ENCODE measurements around the gene ZNF775. TPM values are rescaled to one million over a fixed set of nuclear protein-coding genes. Genes with fewer than 3 reads are reported as not detected.

The ZNF775 gene
- polyA plus RNA-seq, 1 donor (not counting 4 experiments of a cell fraction or from before 2014, with no cell fraction given) = 1.0 TPM

DNA sequence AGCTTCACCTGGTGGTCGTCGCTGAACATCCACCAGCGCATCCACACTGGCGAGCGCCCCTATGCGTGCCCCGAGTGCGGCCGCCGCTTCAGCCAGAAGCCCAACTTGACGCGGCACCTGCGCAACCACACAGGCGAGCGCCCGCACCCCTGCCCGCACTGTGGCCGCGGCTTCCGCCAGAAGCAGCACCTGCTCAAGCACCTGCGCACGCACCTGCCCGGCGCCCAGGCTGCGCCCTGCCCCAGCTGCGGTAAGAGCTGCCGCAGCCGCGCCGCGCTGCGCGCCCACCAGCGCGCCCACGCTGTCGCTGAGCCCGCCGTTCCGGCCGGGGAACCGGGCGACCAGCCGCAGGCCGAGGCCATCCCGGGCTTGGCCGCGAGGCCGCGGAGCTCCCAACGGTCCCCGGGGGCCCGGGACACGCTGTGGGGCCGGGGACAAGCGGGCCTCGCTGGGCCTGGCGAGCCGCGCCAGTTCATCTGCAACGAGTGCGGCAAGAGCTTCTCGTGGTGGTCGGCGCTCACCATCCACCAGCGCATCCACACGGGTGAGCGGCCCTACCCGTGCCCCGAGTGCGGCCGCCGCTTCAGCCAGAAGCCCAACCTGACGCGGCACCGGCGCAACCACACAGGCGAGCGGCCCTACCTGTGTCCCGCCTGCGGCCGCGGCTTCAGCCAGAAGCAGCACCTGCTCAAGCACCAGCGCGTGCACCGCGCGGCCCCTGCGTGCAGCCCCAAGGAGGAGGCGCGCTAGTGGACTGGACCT, 18.4 kb downstream of the ZNF775 start:
- no peak overlapping the region for H3K9ac ChIP-seq (ENCODE audit: control insufficient read depth, extremely low read depth, insufficient read depth, low read length)
- no peaks in the 10 kb centered on the region for H3K27me3 ChIP-seq (ENCODE audit: control insufficient read depth, extremely low read depth, insufficient read depth, low read length)
- no peaks in the 10 kb centered on the region for H3K36me3 ChIP-seq (ENCODE audit: control insufficient read depth in 2 of 2, extremely low read depth in 1 of 2, insufficient read depth in 2 of 2, low read length in 2 of 2)
- H2AFZ ChIP-seq (ENCODE audit: control insufficient read depth, low read length) = no peak overlapping the region
- TF ChIP-seq, protein P1, sequence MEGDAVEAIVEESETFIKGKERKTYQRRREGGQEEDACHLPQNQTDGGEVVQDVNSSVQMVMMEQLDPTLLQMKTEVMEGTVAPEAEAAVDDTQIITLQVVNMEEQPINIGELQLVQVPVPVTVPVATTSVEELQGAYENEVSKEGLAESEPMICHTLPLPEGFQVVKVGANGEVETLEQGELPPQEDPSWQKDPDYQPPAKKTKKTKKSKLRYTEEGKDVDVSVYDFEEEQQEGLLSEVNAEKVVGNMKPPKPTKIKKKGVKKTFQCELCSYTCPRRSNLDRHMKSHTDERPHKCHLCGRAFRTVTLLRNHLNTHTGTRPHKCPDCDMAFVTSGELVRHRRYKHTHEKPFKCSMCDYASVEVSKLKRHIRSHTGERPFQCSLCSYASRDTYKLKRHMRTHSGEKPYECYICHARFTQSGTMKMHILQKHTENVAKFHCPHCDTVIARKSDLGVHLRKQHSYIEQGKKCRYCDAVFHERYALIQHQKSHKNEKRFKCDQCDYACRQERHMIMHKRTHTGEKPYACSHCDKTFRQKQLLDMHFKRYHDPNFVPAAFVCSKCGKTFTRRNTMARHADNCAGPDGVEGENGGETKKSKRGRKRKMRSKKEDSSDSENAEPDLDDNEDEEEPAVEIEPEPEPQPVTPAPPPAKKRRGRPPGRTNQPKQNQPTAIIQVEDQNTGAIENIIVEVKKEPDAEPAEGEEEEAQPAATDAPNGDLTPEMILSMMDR (optimal IDR thresholded peaks at IDR 0.05 in 1 of 3, IDR thresholded peaks at IDR 0.05 in 1 of 3, conservative IDR thresholded peaks at IDR 0.05 in 1 of 3; ENCODE audit: extremely low read depth in 1 of 3, insufficient read depth in 2 of 3, low read length in 3 of 3) = no peak
- no peak for TF ChIP-seq EZH2 (IDR thresholded peaks at IDR 0.05; ENCODE audit: low read length)
- H3K9me3 ChIP-seq (ENCODE audit: control insufficient read depth, low read depth, low read length) = no peaks in the 10 kb centered on the region
- H3K27ac ChIP-seq (ENCODE audit: control insufficient read depth, insufficient read depth, low read length) = no peak overlapping the region
- H3K9me1 ChIP-seq (ENCODE audit: control insufficient read depth, extremely low read depth, insufficient read depth, low read length) = no peaks in the 10 kb centered on the region
- DNase-seq (ENCODE audit: low read depth, low spot score) (no peak), FAIRE-seq (no peak)
- dilution Hi-C loops (cut with MboI; ENCODE audit: extremely low pct_ligation_motif_present, low sequenced_read_pairs) = no loop called here
- peaks cover 14% of the 10 kb centered on the region for H3K4me1 ChIP-seq (ENCODE audit: control insufficient read depth, extremely low read depth, insufficient read depth, low read length)
- no peaks in the 10 kb centered on the region for H4K20me1 ChIP-seq (ENCODE audit: control insufficient read depth, extremely low read depth, insufficient read depth, low read length)
- H3K79me2 ChIP-seq (ENCODE audit: control insufficient read depth, insufficient read depth, low read length) = no peaks in the 10 kb centered on the region
- no peak overlapping the region for H3K4me2 ChIP-seq (ENCODE audit: control insufficient read depth, extremely low read depth, insufficient read depth, low read depth, low read length)
- no peak overlapping the region for H3K4me3 ChIP-seq (ENCODE audit: control insufficient read depth in 2 of 3, extremely low read depth in 1 of 3, insufficient read depth in 2 of 3, low read depth in 1 of 3, low read length in 3 of 3)

DNA sequence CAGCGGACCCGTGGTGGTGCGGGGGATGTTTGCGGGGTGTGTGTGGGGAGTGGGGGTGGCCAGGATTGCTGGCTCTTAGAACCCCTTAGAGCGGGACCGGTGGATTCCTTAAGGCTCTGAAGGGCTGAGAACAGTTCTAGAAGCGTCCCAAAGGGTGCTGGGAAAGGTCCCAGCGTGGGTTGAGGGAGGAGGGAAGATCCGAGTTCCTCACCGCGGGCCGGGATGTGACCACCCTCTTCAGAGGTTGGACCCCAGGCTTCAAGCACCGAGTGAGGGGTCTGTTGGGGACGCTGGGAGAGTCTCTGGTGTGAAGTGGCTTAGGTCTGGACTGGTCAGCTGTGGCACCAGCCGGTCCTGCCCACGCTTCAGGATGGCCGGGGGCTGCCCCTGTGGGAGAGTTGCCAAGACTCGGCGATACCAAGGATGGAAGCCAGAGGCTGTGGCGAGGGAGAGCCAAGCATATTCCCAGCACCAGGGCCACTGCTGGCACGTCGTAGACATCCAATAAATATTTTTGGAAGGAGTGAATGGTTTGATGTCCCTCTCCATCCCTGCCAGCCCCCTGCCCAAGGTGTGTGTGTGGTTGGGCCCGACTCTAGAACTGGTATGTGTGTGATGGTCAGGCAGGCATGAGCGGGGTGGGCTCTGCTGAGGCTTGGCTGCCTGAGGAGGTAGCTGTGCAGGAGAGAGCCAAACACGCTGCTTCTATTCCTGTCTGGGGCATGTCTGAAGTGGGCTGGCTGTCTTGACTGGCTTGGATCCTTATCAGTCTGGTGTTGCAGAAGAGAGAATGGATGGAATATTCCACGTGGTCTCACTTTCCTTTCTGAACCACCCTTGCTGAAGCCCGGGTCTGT, 19.2 kb downstream of the ZNF775 start:
- Histone ChIP-seq H3K4me2 (ENCODE audit: control insufficient read depth, extremely low read depth, insufficient read depth, low read depth, low read length) (no peak overlapping the region), H3K79me2 (ENCODE audit: control insufficient read depth, insufficient read depth, low read length) (no peaks in the 10 kb centered on the region), H3K27ac (ENCODE audit: control insufficient read depth, insufficient read depth, low read length) (no peak overlapping the region), H3K9ac (ENCODE audit: control insufficient read depth, extremely low read depth, insufficient read depth, low read length) (no peak overlapping the region), H4K20me1 (ENCODE audit: control insufficient read depth, extremely low read depth, insufficient read depth, low read length) (no peaks in the 10 kb centered on the region), H2AFZ (ENCODE audit: control insufficient read depth, low read length) (no peak overlapping the region), H3K36me3 (ENCODE audit: control insufficient read depth in 2 of 2, extremely low read depth in 1 of 2, insufficient read depth in 2 of 2, low read length in 2 of 2) (no peaks in the 10 kb centered on the region), H3K4me3 (ENCODE audit: control insufficient read depth in 2 of 3, extremely low read depth in 1 of 3, insufficient read depth in 2 of 3, low read depth in 1 of 3, low read length in 3 of 3) (no peak overlapping the region), H3K9me3 (ENCODE audit: control insufficient read depth, low read depth, low read length) (no peaks in the 10 kb centered on the region), H3K27me3 (ENCODE audit: control insufficient read depth, extremely low read depth, insufficient read depth, low read length) (no peaks in the 10 kb centered on the region), H3K9me1 (ENCODE audit: control insufficient read depth, extremely low read depth, insufficient read depth, low read length) (no peaks in the 10 kb centered on the region), H3K4me1 (ENCODE audit: control insufficient read depth, extremely low read depth, insufficient read depth, low read length) (peaks cover 14% of the 10 kb centered on the region)
- no peak for FAIRE-seq
- dilution Hi-C loops (cut with MboI; ENCODE audit: extremely low pct_ligation_motif_present, low sequenced_read_pairs) = no loop called here
- TF ChIP-seq, protein P1 (optimal IDR thresholded peaks at IDR 0.05 in 1 of 3, IDR thresholded peaks at IDR 0.05 in 1 of 3, conservative IDR thresholded peaks at IDR 0.05 in 1 of 3; ENCODE audit: extremely low read depth in 1 of 3, insufficient read depth in 2 of 3, low read length in 3 of 3) = no peak
- no peak for TF ChIP-seq EZH2 (IDR thresholded peaks at IDR 0.05; ENCODE audit: low read length)
- no peak for DNase-seq (ENCODE audit: low read depth, low spot score)

Measured in keratinocyte (primary cell).